Stimulated activated CD4-positive, alpha-beta T cell treated with anti-CD3 and anti-CD28 coated beads, Interleukin-15, amount 100 ng/mL, for 1 hour (primary cell): ENCODE measurements around the gene WWOX.

Source experiments
- DNase-seq, 2 donors: peaks; one replicate each; pipeline ENCODE4 v3.0.0-alpha.2; 2020; ENCODE audit warnings: low read depth in 1 of 2, low spot score in 1 of 2

WWOX gene

DNA sequence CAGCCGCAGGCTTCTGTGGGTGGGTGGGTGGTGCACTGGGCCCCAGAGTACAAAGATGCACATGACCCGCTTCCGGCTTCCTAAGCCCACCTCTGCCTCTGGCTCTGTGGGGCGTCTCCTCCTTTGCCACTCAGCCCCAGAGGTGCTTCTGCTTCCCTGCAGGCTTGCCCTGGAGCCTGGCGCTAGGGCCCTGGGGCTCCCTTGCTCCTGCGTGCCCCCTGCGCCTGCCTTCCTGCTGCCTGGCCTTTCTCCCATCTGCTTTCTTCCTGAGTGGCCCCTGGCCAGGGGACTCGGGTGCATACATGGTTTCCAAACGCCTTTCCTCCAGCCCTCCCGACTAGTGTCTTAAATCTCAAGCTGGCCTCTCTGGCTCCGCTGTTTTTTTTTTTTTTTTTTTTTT, 3.4 kb downstream of the WWOX start:
- no peak for DNase-seq

DNA sequence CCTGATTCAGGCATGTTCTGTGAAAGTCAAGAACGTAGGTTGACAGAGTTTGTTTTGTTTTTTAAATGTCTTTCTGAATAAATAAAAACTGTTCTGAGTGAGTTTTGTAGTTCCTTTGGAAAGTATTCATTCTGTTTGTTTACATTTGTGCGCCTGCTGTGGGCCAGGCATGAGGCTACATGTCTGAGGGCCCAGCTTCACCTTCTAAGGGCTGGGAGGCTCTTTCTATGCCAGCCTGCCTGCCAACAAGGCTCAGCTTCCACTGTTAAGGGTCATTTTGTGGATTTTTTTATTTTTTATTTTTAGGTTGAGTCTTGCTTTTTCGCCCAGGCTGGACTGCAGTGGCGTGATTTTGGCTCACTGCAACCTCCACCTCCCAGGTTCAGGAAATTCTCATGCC, 6.1 kb downstream of the WWOX start:
- no peak for DNase-seq

DNA sequence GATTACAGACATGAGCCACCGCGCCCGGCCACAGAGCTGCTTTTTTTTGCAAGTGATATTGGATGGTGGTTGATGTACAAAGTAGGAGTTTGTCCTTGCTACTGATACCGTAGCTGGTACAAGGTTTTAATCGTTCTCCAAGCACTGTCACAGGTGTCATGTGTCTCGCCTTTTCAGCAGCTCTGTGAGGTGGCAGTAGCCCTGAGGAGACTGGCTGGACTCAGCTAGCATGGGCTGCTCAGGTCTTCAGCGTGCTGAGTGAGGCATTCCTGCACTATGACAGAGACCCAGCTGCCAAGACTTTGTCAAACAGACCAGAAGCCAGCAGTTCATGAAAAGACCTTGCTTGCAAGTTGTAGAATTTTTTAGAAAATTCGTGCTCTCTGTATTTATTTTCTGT, 7.2 kb downstream of the WWOX start:
- DNase-seq = no peak

DNA sequence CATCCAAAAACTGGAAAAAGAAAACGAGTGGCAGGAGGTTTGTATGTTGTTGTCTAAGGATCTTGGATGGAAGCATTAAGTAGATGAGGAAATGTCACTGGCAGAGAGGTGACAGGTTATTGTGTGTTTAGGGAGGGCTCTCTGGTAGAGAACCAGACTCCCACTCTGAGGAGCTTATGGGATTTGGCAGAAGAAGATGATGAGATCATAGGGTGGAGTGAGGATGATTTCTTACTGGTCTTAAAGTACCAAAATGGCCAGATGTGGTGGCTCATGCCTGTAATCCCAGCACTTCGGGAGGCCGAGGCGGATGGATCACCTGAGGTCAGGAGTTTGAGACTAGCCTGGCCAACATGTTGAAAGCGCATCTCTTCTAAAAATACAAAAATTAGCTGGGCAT, 9.0 kb downstream of the WWOX start:
- no peak for DNase-seq

DNA sequence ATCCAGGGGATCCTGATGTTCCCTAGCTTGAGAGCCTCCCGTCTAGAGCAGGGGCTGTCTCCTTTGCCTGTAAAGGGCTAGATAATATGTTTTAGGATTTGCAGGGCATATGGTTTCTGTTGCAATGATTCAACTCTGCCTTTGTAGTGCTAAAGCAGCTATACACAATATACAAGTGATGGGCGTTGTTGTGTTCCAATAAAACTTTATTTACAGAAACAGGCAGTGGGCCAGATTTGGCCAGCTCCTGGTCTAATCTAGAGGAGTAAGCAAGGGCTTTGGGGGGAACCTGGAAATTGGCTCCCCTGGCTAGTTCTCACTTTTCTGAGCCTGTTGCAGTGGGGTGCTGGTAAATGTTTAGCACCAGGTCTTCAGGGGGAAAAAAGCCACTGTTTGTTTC, 13.8 kb downstream of the WWOX start:
- no peak for DNase-seq

DNA sequence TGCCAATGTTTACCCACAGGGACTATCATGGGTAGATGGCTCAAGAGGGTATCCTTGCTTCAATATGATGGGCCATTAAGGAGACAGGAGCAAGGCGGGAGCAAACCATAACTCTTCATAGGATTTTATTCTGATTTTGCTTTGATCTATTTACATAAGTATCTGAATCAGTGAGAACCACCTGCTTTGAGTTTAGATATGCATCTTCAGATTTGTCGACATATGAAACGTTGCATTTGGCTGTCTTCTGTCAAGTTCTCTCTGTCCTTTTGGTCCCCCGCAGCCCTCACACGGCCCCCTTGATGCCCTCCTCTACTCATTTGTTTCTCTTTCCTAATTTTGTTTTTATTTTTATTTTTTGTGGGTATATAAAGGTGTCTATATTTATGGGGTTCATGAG, 16.2 kb downstream of the WWOX start:
- no peak for DNase-seq

DNA sequence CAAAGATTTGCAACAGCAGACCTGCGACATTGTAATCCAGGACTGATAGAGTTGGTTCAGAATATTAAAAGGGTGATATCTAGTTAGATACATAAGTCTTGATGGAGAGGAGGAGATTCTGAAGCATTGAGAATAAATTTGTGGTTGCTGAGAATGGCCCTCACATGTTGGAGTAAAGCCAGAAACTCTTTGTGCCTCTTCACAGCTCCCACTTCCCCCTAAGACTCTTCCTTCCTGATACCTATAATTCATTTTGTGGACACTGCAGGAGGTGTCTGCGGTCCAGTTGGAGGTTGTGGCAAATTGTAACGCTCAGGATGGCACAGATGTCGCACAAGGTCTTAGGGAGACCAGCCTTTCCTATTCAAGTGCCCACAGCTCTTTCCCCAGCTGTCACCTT, 17.5 kb downstream of the WWOX start:
- no peak for DNase-seq

DNA sequence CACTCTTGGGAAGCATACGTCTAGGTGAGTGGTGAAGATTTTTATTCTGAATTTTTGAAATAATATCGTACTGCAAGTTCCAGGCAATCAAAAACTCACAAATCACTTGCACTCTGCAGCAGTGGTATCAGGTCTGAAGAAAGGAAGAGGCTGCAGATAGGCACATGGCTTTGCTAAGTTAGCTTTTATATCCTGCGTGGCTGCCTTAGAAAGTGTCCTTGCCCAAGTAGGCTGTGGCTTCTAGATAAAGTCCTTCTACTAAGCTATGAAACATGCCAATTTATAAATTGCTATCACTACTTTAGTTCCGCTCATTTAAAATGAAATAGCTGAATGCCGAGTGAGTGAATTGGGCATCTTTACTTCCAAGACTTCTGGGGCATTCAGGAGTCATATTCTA, 17.9 kb downstream of the WWOX start:
- no peak for DNase-seq

DNA sequence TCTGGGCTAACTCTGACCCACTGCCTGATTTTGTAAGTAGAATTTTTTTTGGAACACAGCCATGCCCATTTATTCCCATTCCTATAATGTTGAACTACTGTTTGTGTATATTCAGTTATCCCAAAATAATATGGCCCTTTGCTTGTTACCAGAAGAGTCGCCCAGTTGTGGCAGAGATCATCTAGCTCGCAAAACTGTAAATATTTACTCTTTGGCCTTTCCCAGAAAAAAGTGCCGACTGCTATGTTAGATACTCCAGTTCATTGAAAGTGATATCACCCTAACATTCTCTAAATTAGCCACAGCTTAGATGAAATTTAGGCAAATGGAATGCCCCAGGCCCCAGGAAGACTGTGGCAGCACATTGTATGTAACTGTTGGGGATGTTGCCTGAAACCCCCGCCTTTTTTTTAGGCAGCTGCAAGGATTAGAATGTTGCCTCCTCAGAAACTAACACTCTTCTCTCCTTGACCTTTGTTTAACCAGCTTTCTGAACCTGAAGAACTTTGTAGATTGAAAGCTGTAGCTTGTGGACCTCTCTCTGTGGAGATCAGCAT, 19.1 kb downstream of the WWOX start:
- no peak for DNase-seq

DNA sequence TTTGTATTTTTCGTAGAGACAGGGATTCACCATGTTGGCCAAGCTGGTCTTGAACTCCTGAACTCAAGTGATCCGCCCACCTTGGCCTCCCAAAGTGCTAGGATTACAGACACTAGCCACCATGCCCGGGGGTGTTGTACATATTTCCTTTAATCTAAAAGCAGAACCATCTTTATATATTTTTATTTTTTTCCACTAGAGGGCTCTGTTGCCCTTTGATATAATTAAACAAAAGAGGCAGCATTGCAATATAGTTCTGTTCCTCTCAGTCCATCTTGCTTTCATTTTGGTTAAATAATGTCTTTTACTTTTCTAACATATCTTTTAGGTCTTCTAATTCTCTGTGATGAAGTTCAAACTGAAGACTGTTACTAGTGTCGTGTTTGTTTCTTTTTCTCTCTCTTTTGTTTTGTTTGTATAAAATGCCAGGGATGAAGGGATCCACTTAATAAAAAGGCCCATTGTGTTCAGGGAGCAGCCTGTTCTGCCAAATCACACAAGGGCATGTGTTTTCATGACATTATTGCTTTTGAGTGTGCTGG, 23.4 kb downstream of the WWOX start:
- no peak for DNase-seq

DNA sequence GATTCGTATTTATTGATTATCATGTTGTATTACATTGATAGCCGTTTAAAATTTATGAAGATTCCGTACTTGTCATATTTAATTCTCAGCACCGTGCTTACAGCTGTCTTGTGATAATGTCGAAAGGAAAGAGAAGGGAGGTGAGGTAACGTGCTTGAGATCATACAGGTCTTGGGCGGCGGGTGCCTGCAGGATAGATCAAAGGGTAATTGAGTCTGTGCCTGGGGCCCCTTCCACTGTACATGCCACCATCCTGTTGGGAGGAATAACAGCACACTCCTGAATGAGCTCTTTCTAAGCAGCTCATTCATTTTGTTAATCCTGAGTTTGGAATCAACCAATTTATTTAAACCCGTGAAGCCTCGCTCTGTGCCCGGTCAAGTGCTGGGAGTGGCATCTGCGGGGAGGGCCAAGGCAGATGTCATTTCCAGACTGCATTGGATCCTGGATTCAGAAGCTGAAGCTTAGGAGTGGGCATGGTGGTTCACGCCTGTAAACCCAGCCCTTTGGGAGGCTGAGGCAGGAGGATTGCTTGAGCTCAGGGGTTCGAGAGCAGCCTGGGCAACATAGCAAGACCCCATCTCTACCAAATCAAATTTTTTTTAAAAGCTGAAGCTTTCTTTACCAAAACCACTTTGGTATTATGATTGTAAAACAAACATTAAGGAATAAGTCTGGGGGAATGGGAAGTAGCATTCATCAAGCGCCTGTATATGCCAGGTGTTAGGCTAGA, 25.8 kb downstream of the WWOX start:
- DNase-seq = no peak

DNA sequence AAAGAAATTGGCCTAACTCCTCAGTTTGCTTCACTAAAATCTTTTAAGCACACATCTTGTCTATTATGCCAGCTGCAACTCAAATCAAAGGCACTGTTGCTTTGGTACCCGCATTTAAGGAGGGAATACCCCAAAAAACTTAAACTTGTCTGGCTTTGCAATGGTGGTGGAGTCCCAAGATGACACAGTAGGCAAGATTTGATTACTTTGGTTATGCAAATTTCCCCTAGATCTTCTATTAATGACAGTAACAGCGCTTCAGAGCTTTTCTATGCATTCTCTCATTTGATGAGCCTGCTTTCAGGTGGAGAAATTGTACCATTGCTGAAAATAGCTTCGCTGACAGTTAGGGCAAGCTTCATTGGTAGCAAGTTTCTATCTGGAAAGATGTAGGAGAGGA, 27.2 kb downstream of the WWOX start:
- no peak for DNase-seq

DNA sequence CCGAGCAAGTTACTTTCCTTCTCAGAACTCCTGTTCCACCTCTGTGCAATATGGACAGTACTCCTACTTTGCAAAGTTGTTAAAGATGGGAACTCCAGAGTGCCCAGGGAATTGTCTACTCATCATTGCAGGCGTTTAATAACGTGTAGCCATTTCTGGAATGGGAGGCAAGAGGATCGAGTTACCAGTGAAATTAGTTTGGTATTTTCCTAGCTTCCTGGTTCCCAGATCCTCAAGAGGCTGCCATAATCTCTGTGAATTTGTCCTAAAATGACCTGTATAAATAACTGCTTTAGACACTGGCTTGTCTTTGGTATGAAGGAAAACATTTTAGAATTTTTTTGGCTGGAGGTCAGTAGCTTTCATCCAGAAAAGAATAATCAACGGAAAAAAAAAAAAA, 27.7 kb downstream of the WWOX start:
- DNase-seq = no peak

DNA sequence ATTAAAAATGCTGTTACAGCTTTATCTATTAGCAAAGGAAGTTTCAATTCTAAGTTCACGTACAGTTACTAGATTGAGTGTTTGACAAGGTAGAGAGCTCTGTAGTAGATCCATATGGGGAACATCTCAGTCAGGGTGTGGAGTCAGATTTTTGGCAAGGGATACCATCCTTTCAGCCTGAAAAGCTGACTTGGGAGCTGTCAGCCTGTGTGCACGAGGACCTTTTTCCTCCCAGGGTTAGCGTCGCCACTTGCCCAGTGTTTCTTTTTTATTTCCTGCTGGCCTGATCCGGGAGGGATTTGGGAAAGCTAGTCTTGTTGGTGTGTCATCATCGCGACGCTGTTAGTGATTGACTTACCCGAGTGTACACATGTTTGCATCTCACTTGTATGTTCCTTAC, 29.5 kb downstream of the WWOX start:
- no peak for DNase-seq

DNA sequence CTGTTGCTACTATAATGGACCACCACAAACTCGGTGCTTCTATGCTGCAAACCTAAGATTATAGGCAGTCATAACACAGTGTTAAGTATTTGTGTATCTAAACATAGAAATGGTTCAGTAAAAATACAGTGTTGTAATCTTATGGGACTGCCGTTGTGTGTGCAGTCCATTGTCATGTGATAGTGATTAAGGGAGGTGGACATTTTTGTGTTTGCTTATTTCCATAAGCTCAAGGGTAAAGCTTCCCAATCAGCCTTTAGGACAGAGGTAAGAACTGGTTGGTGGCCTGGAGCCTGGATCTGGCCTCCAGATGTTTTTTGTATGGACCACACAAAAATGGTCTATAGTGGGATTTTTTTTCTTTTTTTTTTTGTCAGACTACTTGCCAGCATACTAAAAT, 29.9 kb downstream of the WWOX start:
- DNase-seq = no peak

DNA sequence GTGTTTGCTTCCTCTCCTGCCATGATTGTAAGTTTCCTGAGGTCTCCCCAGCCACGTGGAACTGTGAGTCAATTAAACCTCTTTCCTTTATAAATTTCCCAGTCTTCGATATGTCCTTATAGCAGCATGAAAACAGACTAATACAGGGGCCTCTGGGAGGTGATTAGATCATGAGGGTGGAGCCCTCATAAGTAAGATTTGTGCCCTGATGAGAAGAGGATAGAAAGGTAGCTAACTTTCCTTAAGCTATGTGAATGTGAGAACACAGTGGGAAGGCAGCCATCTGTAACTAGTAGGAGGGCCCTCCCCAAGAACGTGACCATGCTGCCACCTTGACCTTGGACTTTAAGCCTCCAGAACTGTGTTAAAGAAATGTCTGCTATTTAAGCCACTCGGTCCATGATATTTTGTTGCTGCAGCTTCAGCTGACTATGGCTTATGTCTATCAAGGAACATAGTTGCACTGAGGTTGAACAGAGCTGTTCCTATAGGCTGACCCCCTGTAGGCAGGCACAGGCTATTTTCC, 30.7 kb downstream of the WWOX start:
- DNase-seq = no peak

DNA sequence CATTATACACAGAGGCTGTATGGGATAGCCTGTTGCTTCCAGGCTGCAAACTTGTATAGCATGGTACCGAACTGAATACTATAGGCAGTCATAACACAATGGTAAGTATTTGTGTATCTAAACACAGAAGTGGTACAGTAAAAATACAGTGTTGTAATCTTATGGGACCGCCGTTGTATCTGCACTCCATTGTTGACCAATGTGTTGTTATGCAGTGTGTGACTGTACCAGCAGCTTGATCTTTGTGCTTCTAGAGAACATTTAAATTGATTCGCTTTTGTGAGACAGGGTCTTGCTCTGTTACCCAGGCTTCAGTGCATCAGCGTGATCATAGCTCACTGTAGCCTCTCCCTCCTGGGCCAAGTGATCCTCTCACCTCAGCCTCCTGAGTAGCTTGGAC, 31.5 kb downstream of the WWOX start:
- DNase-seq = no peak

DNA sequence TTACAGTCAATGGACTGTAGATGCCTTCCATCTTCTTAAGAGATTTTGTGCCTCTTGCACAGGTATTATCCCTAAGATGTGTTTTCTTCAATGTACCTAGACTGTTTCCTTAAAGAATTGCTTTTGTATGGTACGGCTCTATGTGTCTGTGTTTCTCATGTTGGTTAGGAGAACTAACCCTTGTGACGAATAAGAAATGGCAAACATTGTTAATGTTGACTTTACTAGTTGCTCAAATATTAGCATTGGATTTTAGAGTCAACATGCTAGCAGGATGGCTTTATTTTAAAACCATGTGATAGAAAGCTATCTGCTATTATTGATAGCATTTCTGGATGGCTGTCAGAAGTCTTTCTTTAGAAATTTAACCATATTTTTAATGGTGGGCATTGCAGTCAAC, 34.5 kb downstream of the WWOX start:
- no peak for DNase-seq

DNA sequence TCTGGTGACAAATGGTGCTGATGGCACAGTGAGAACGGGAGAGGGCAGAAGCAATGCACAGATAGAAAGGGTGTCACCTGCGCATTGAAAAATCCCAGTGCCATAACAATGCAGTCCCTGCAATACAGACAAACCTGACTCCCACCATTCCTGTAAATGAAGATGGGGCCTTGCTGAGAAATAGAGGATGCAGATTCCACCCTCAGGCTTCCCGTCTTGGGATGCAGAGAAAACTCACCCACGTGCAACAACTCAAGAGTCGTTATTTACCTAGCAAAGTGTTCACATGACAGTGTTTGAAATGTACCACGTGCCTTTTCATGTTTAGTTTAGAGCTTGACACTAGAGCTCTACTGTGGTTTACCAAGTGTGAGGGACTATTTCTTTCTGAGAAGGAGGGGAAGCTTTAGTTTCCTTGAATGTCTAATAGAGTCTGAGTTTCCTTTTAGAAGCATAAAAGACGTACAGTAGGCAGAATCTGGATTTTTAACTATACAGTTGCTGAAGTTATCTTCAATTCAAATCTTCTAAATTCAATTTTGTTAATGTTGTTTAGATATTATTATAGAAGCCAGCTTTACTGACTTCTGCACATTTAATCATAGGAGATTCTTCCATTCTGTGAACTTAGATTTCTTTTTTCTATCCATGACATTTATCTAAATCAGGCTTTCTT, 35.6 kb downstream of the WWOX start:
- DNase-seq = no peak

DNA sequence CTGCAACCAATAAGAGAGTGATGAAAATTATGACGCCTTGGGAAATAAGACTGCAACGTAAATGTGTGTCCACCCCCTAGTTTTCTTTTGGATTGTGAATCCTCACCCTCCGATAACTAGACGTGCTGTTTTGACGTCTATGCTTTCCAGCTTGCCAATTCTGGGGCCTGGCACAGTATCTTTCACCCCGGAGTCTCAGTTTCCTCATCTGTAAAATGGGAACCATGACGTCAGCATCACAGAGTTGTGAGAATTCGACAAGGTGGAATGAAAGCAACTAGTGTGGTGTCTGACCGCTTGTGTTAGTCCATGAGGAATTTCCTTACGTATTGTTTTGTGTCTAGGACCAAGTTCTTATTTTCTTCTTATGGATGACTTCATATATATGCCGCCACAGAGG, 37.7 kb downstream of the WWOX start:
- DNase-seq = no peak

DNA sequence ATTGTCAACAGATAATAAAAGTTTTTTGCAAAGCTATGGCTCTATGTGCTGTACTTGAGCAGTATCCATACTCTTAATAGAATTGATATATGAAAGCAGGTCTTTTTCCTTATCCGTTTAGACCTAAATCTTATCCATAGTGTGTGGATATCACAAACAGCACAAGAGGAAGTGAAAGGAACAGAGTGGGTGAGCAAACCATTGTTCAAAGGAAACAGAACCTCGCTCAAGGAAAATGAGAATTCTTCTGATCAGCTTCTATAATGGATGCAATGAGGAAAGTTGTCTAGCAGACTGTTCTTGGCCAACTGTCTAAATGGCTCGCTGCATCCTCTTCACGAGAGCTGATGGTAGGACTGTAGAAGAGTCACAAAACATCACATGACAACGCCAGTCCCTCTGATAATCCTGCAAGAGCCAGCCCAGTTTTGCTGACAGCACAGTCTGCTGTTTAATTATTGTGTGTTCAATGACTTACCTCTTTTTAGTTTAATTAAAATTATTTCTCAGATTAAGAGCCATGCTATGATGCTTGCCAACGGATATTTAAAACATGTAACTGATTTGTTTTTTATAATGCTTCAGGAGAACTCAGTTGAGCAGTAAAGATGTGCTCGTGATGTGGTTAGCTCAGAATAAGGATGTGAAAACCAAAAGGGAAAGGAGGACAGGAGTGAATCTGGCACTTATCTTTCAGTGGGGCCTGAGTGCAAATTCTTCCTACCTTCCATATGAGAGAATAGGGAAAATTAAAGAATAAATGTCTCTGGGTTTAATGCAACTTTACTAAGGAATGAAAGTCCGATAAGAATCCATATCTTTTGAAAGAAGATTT, 38.5 kb downstream of the WWOX start:
- no peak for DNase-seq
